Testis (tissue), 3 donors: ENCODE results near the gene TTC28. TPM values are rescaled to one million over a fixed set of nuclear protein-coding genes. Genes with fewer than 3 reads are reported as not detected.

Source experiments
- DNase-seq: peaks from one replicate; pipeline ENCODE4 v3.0.0-alpha.2; 2019
- H3K27ac ChIP-seq, 2 donors: fragments of 200-600 bp; sonication (generic); one replicate each; pipeline ENCODE4 v1.5.1; 2019
- H3K27me3 ChIP-seq: fragments of 200-600 bp; sonication (generic); one replicate; pipeline ENCODE4 v1.5.1; 2019
- H3K36me3 ChIP-seq: fragments of 200-600 bp; sonication (generic); one replicate; pipeline ENCODE4 v1.5.1; 2017; ENCODE audit warnings: low read depth; ENCODE audit errors: missing control alignments
- H3K4me1 ChIP-seq: fragments of 200-600 bp; sonication (generic); one replicate; pipeline ENCODE4 v1.5.1; 2019
- H3K4me3 ChIP-seq, 2 donors: fragments of 200-600 bp; sonication (generic); one replicate each; pipeline ENCODE4 v1.5.1; 2017 to 2019
- H3K9me3 ChIP-seq: fragments of 200-600 bp; sonication (generic); one replicate; pipeline ENCODE4 v1.5.1; 2017
- CTCF ChIP-seq, 3 experiments: fragments of 450-650 bp in 2 of 3; fragments of 200-600 bp in 1 of 3; sonication (generic) in 1 of 3; IDR thresholded peaks; one replicate each; pipeline ENCODE4 v1.5.1; 2016 to 2019; ENCODE audit warnings: antibody characterized with exemption in 3 of 3, mild to moderate bottlenecking in 2 of 3, moderate library complexity in 1 of 3
- POLR2A ChIP-seq: fragments of 450-650 bp; IDR thresholded peaks from one replicate; pipeline ENCODE4 v1.6.1; 2017; ENCODE audit warnings: antibody characterized with exemption, mild to moderate bottlenecking, moderate library complexity
- WGBS, 2 donors: methylation state at CpG; one replicate each; pipeline ENCODE4 v1.1.5; 2018; 5-methylcytosine and 5-hydroxymethylcytosine counted together
- intact Hi-C: fragments of 100-400 bp; cut with DNase I; formaldehyde crosslinking; loops from one replicate; pipeline ENCODE4 v1.15.1; 2023; ENCODE audit warnings: low total_unique reads
- polyA plus RNA-seq: library from polyadenylated mRNA; stranded (reverse); fragments of 350-450 nt; fragmentation: Illumina TruSeq; extraction: RNeasy Lipid Tissue Mini Kit (QIAGEN cat#74804); gene quantifications from one replicate; pipeline ENCODE4 v1.2.3, GENCODE V29; 2014; ENCODE audit warnings: low read depth, low replicate concordance; ENCODE audit not compliant: insufficient read depth
- total RNA-seq, 2 donors: library from RNA; depleted of rRNA; stranded (reverse); fragments of >200 nt; gene quantifications; one replicate each; pipeline ENCODE4 v1.2.3, GENCODE V29; 2016

TTC28 gene
- total and polyA plus RNA-seq, 3 donors from 2014 or later: 29.4 to 121 (median 75.5) TPM

- TF ChIP-seq POLR2A: no peak
- no peak for TF ChIP-seq CTCF (IDR thresholded peaks at IDR 0.05)
- intact Hi-C loops: no loop called here
- no peaks in the 10 kb centered on the region for H3K4me1 ChIP-seq
- no peak overlapping the region for H3K27ac ChIP-seq
- no peaks in the 10 kb centered on the region for H3K27me3 ChIP-seq
- no peaks in the 10 kb centered on the region for H3K36me3 ChIP-seq
- no peak overlapping the region for H3K4me3 ChIP-seq
- no peaks in the 10 kb centered on the region for H3K9me3 ChIP-seq
- no peak for DNase-seq
These were observed 171.7 kb downstream of the TTC28 start for GRCh38 chr22:28507896-28508295.

GRCh38 chr22:28506150-28506535, 173.5 kb downstream of the TTC28 start:
- peak overlapping the region in 1 of 2 donors; percentile 43 for H3K27ac ChIP-seq
- H3K27me3 ChIP-seq: no peaks in the 10 kb centered on the region
- no peak overlapping the region for H3K4me3 ChIP-seq
- no peak for TF ChIP-seq CTCF (IDR thresholded peaks at IDR 0.05)
- TF ChIP-seq POLR2A: no peak
- no peaks in the 10 kb centered on the region for H3K4me1 ChIP-seq
- H3K36me3 ChIP-seq: no peaks in the 10 kb centered on the region
- DNase-seq: no peak
- no peaks in the 10 kb centered on the region for H3K9me3 ChIP-seq
- 40 to 70% methylated on average over 4 to 9 of the region's 9 CpGs for WGBS, 2 donors
- intact Hi-C loops: no loop called here

GRCh38 chr22:28505416-28506149, 174.1 kb downstream of the TTC28 start:
- H3K4me1 ChIP-seq: no peaks in the 10 kb centered on the region
- DNase-seq: peak; percentile 32
- H3K4me3 ChIP-seq: peak overlapping the region in 1 of 2 donors; percentile 14
- H3K27ac ChIP-seq: peak overlapping the region in 1 of 2 donors; percentile 43
- 45 to 49% methylated on average over 6 to 15 of the region's 15 CpGs for WGBS, 2 donors
- intact Hi-C loops: no loop called here
- H3K9me3 ChIP-seq: no peaks in the 10 kb centered on the region
- no peaks in the 10 kb centered on the region for H3K36me3 ChIP-seq
- no peaks in the 10 kb centered on the region for H3K27me3 ChIP-seq
- no peak for TF ChIP-seq POLR2A

- H3K27ac ChIP-seq: no peak overlapping the region
- no peaks in the 10 kb centered on the region for H3K4me1 ChIP-seq
- H3K27me3 ChIP-seq: no peaks in the 10 kb centered on the region
- DNase-seq: no peak
- H3K4me3 ChIP-seq: no peak overlapping the region
- no peaks in the 10 kb centered on the region for H3K36me3 ChIP-seq
- no peaks in the 10 kb centered on the region for H3K9me3 ChIP-seq
- intact Hi-C loops: no loop called here
- 92 to 100% methylated on average over 1 of the region's 1 CpG for WGBS, 2 donors
- TF ChIP-seq POLR2A (no peak), CTCF (IDR thresholded peaks at IDR 0.05) (no peak)
These were observed 179.6 kb downstream of the TTC28 start for GRCh38 chr22:28500006-28500405.

GRCh38 chr22:28498044-28498443, 181.6 kb downstream of the TTC28 start:
- intact Hi-C loops: no loop called here
- WGBS, 2 donors: 91 to 92% methylated on average over 4 of the region's 4 CpGs
- Histone ChIP-seq H3K27ac (no peak overlapping the region), H3K9me3 (no peaks in the 10 kb centered on the region), H3K4me1 (no peaks in the 10 kb centered on the region), H3K27me3 (no peaks in the 10 kb centered on the region), H3K4me3 (no peak overlapping the region), H3K36me3 (no peaks in the 10 kb centered on the region)
- no peak for DNase-seq
- no peak for TF ChIP-seq POLR2A
- no peak for TF ChIP-seq CTCF (IDR thresholded peaks at IDR 0.05)
